Right ventricle myocardium inferior (tissue), 1 donor: ENCODE results near the gene SRM. TPM values are rescaled to one million over a fixed set of nuclear protein-coding genes. Genes with fewer than 3 reads are reported as not detected.
A peak's percentile ranks its signal among the peaks of the same experiment; 100 is the strongest.
"Not testable (repeated sequence)": the region's sequence is repeated elsewhere in the genome, so short reads cannot be mapped to it uniquely, and the experiment has no call there.

Source experiments
- ATAC-seq: fragments of 200-7000 bp; cut with Tn5 transposase; one replicate; pipeline ENCODE4 v1.9.1; 2020; ENCODE audit warnings: mild to moderate bottlenecking, moderate library complexity
- DNase-seq: peaks from one replicate; pipeline ENCODE4 v3.0.0; 2021; ENCODE audit errors: missing footprints
- intact Hi-C: fragments of 100-400 bp; cut with DNase I; formaldehyde crosslinking; loops from one replicate; pipeline ENCODE4 v1.11.0; 2022
- total RNA-seq: library from RNA; stranded (reverse); fragmentation: NEBNext Ultra II Directional; extraction: Animal tissue kit (Norgen Biotek cat#: 25700); gene quantifications from one replicate; pipeline ENCODE4 v1.2.1, GENCODE V29; 2021
- donor health status: DM: no; HTN: yes; CAD: no; lungs with severe emphysema.

Gene SRM
- total RNA-seq, 1 donor from 2014 or later, result 54.0 TPM

DNA sequence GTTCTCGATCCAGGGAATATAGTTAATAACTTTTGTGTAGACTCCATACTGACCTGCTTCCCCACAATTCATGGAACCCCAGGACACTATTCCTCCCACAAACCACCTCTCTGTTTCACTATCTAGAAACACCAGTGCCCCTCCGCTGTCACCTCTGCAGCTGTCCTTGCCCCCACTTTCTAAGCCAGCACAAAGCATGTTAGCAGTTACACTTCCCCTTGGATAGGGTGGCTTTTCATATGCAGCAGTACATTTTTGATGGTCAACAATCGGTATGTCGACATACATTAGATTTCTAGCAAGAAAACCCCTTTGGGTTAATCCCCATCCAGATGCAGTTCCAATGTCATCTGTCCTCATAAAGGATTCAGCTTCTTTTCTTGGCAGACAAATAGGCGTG lies 32.9 kb downstream of the SRM start:
- intact Hi-C loops, result no loop called here
- ATAC-seq (no peak), DNase-seq (no peak)

DNA sequence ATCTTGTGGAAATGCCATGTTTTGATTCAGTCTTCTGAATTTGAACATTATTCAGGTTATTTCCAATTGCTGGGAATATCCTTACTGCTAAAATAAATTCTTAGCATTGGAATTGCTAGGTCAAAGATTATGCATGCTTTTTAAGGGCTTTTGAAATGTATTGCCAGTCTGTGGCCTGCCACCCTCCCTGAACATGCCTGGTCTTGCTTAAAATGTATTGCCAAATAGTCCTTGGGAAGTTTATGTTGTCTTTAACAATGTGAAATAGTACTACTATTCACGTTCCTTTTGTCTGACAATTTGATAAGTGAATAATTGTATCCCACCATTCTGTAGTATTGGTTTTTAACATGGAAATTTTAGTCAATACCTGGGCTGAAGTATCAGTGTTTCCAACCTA lies 33.8 kb downstream of the SRM start:
- ATAC-seq, result no peak
- intact Hi-C loops, result no loop called here
- no peak for DNase-seq

DNA sequence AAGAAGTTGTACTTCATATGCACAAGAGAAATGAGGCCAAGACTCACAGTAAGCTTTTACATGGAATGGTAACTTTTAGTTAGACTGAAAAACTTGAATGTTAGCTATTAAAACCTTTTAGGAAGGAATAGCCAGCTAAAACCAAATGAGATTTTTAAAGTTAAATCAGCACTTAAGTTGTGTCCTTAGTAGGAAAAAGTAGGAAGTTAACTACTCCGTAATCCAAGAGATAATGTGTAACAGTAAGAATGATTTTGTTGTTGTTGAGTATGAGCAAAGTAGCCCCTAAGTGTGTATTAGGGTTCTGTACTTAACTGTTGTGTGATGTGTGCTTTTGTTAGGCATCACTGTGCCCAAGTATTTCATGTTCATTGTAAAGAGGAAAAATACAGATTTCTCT lies 34.2 kb downstream of the SRM start:
- intact Hi-C loops, result no loop called here
- ATAC-seq (no peak), DNase-seq (no peak)

DNA sequence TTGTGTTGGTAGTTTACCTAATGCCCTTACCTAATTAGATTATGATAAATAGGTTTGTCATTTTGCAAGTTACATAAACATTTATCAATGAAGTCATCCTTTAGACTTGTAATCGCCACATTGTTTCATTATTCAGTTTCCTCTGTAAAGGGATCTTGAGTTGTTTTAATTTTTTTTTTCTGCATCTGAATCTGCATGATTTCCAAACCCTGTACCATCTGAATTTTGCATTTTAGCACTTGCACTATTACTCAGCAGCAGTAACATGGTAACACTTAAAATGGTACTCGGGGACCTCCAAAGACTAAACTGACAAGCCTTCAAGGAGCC lies 35.0 kb downstream of the SRM start:
- intact Hi-C loops, result no loop called here
- ATAC-seq, result no peak
- no peak for DNase-seq

DNA sequence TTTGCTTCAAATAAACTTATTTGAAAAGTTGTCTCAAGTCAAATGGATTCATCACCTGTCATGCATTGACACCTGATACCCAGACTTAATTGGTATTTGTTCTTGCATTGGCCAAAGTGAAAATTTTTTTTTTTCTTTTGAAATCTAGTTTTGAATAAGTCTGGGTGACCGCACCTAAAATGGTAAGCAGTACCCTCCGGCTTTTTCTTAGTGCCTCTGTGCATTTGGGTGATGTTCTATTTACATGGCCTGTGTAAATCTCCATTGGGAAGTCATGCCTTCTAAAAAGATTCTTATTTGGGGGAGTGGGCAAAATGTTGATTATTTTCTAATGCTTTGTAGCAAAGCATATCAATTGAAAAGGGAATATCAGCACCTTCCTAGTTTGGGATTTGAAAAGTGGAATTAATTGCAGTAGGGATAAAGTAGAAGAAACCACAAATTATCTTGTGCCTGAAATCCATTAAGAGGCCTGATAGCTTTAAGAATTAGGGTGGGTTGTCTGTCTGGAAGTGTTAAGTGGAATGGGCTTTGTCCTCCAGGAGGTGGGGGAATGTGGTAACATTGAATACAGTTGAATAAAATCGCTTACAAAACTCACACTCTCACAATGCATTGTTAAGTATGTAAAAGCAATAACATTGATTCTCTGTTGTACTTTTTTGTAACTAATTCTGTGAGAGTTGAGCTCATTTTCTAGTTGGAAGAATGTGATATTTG lies 35.5 kb downstream of the SRM start:
- ATAC-seq (no peak), DNase-seq (no peak)
- intact Hi-C loops, result no loop called here

DNA sequence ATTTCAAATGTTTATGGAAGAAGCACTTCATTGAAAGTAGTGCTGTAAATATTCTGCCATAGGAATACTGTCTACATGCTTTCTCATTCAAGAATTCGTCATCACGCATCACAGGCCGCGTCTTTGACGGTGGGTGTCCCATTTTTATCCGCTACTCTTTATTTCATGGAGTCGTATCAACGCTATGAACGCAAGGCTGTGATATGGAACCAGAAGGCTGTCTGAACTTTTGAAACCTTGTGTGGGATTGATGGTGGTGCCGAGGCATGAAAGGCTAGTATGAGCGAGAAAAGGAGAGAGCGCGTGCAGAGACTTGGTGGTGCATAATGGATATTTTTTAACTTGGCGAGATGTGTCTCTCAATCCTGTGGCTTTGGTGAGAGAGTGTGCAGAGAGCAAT lies 36.6 kb downstream of the SRM start:
- intact Hi-C loops, result no loop called here
- no peak for DNase-seq
- no peak for ATAC-seq

DNA sequence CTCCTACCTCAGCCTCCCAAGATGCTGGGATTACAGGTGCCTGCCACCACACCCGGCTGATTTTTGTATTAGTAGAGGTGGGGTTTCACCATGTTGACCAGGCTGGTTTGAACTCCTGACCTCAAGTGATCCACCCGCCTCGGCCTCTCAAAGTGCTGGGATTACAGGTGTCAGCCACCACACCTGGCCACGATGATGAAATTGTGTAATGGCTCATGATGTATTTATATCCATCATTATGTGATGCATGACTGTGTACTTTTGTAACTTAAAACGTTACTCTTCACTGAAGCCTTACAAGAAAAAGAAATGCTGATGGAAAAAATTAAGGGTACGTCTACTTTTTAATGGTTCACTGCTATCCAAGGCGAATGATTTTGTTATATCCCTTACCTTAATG lies 39.8 kb downstream of the SRM start:
- intact Hi-C loops, result no loop called here
- DNase-seq (no peak), ATAC-seq (no peak)

DNA sequence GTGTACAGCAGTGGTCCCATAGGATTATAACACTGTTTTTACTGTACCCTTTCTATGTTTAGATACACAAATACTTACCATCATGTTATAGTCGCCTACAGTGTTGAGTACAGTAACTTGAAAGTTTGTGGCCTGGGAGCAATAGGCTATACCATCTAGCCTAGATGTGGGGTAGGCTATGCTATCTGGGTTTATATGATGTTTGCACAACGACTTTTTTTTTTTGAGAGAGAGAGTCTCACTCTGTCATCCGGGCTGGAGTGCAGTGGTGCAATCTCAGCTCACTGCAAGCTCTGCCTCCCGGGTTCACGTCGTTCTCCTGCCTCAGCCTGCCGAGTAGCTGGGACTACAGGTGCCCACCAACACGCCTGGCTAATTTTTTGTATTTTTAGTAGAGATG lies 40.5 kb downstream of the SRM start:
- DNase-seq, intact Hi-C loops, ATAC-seq: not testable (repeated sequence)

DNA sequence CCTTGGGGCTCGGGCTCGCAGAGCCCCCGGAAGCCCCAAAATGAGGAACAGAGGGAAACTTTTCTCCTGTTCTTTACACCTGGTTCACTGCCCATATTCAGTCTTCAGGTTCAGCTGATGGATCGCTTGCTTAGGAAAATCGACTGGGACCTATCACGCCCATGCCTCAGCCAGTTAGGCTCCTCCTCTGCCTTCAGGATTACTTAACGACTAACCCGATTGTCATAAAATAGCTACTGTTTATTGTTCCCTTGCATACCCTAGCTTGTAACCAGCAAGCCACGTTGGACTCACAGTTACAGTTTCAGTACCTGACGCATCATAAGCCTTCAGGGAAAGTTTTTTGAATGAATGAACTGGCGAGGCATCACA lies 46.7 kb downstream of the SRM start:
- no peak for DNase-seq
- no peak for ATAC-seq
- intact Hi-C loops, result loop anchor here (5.0 kb wide), 1 partner anchor 516 kb away; no protein-coding TSS in a partner anchor

DNA sequence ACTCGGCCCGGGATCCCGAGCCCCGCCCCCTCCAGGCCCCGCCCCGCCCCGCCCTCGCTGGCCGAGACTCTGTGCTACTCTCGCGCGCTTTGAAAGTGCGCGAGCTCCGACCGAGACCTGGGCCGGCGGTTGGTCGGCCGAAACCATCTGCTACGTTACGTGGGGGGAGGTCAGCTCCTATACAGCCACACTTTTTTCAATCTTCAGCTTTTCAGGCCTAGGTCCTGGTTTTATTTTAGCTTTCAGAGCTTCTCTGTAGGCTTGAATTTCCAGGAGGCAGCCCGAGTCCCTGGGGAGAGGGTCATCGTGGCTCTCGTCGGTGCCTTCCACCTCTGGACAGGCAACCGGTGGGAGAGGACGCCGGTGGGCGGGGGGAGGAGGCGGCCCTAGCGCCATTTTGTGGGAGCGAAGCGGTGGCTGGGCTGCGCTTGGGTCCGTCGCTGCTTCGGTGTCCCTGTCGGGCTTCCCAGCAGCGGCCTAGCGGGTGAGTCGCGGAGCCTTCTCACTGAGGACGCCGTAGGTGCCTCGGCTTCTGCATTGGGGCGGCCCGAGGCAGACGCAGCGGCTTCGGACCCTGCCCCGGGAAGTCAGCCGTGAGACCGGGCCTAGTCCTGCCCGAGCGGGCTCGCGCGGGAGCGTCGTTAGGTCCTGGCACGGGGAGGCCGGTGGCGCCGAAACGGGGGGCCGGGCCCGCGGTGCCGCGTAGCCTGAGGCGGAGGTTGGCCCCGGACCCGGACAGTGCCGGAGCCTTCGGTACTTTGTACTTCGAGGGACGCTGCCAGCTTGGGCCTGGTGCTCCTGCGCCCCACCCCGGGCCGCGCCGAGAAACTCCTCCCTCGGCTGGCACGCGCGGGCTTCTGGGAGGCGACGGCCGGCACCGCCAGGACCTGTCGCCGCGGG lies 47.3 kb downstream of the SRM start, which contains the start of gene TARDBP:
TARDBP (plus strand) TSS at position 395 of the 900 bp plus-strand sequence. CDS start 1,074 bp downstream, outside the sequence.
- DNase-seq (peak; percentile 94), ATAC-seq (peak; percentile 96)
- intact Hi-C loops, result loop anchor here (5.0 kb wide), 1 partner anchor 515 kb away; no protein-coding TSS in a partner anchor

Other genes starting within 250 kb of the SRM start
- gene TARDBP, start 47.4 kb downstream of the SRM start, total RNA-seq, result 107 TPM
- gene MASP2, start 12.8 kb downstream of the SRM start, total RNA-seq, result not detected
- gene EXOSC10, start 39.9 kb upstream of the SRM start, total RNA-seq, result 18.1 TPM
- 0.51 TPM for gene ANGPTL7, start 129.3 kb upstream of the SRM start, total RNA-seq
- gene MTOR, start 202.5 kb upstream of the SRM start, total RNA-seq, result 28.4 TPM
- gene UBIAD1, start 213.2 kb upstream of the SRM start, total RNA-seq, result 11.2 TPM